ENCODE results near the gene RPS24.
"Not testable (repeated sequence)": the region's sequence is repeated elsewhere in the genome, so short reads cannot be mapped to it uniquely, and the experiment has no call there.

Gene RPS24

GRCh38 chr10:78066012-78066411 lies 32.3 kb downstream of the RPS24 start:
- DNase-seq (ENCODE audit: low spot score): no peak

GRCh38 chr10:78066728-78067430 lies 33.2 kb downstream of the RPS24 start:
- DNase-seq (ENCODE audit: low spot score): no peak
- no peak for TF ChIP-seq CTCF (IDR thresholded peaks at IDR 0.05; ENCODE audit: extremely low read depth, missing control alignments)

More at GRCh38 chr10:78066012-78066411, 32.3 kb downstream of the RPS24 start:
- no peak for TF ChIP-seq CTCF (IDR thresholded peaks at IDR 0.05; ENCODE audit: extremely low read depth, missing control alignments)

- TF ChIP-seq CTCF (IDR thresholded peaks at IDR 0.05; ENCODE audit: extremely low read depth, missing control alignments): no peak
- no peak for DNase-seq (ENCODE audit: low spot score)
Observed at GRCh38 chr10:78069151-78069550, 35.5 kb downstream of the RPS24 start.

GRCh38 chr10:78070064-78070463 lies 36.4 kb downstream of the RPS24 start:
- not testable (repeated sequence) for DNase-seq (ENCODE audit: low spot score)

GRCh38 chr10:78070726-78071125 lies 37.1 kb downstream of the RPS24 start:
- no peak for TF ChIP-seq CTCF (IDR thresholded peaks at IDR 0.05; ENCODE audit: extremely low read depth, missing control alignments)
- no peak for DNase-seq (ENCODE audit: low spot score)

- no peak for DNase-seq (ENCODE audit: low spot score)
- TF ChIP-seq CTCF (IDR thresholded peaks at IDR 0.05; ENCODE audit: extremely low read depth, missing control alignments): no peak
Observed at GRCh38 chr10:78071140-78071856, 37.6 kb downstream of the RPS24 start.

- no peak for TF ChIP-seq CTCF (IDR thresholded peaks at IDR 0.05; ENCODE audit: extremely low read depth, missing control alignments)
- no peak for DNase-seq (ENCODE audit: low spot score)
Observed at GRCh38 chr10:78071857-78072179, 38.2 kb downstream of the RPS24 start.

- no peak for DNase-seq (ENCODE audit: low spot score)
- no peak for TF ChIP-seq CTCF (IDR thresholded peaks at IDR 0.05; ENCODE audit: extremely low read depth, missing control alignments)
Observed at GRCh38 chr10:78072504-78072903, 38.8 kb downstream of the RPS24 start.

GRCh38 chr10:78075806-78076205 lies 42.1 kb downstream of the RPS24 start:
- not testable (repeated sequence) for DNase-seq (ENCODE audit: low spot score)
